Activated T-helper 2 cell treated with anti-CD3 and anti-CD28 coated beads, Interferon-gamma antibody, Interleukin-2, Interleukin-4, amounts not matched to agents 10 μg/mL and 5 μg/mL and 100 μg/mL, durations not matched to agents 14 hours and 24 hours and 36 hours (primary cell): ENCODE measurements around the gene STAT4. TPM values are rescaled to one million over a fixed set of nuclear protein-coding genes. Genes with fewer than 3 reads are reported as not detected.

Experiments
- DNase-seq: peaks from one replicate; pipeline ENCODE4 v3.0.0; 2021; ENCODE audit warnings: low spot score
- H3K27ac Mint-ChIP-seq: one replicate; pipeline ENCODE4 v1.8.0; 2021; ENCODE audit warnings: mixed read lengths
- H3K27me3 Mint-ChIP-seq: one replicate; pipeline ENCODE4 v1.8.0; 2021; ENCODE audit warnings: low read depth, mixed read lengths
- H3K36me3 Mint-ChIP-seq: one replicate; pipeline ENCODE4 v1.8.0; 2021; ENCODE audit warnings: low read depth, mixed read lengths
- H3K4me1 Mint-ChIP-seq: one replicate; pipeline ENCODE4 v1.8.0; 2021; ENCODE audit warnings: low read depth, mixed read lengths
- H3K4me3 Mint-ChIP-seq: one replicate; pipeline ENCODE4 v1.8.0; 2021; ENCODE audit warnings: low read depth, mild to moderate bottlenecking, moderate library complexity, mixed read lengths
- H3K9me3 Mint-ChIP-seq: one replicate; pipeline ENCODE4 v1.8.0; 2021; ENCODE audit warnings: mixed read lengths
- intact Hi-C: fragments of 100-400 bp; cut with micrococcal nuclease; formaldehyde crosslinking; loops from one replicate; pipeline ENCODE4 v1.15.1; 2023
- total RNA-seq: library from RNA; stranded (reverse); gene quantifications from 2 replicates; pipeline ENCODE4 v1.2.3, GENCODE V29; 2022

STAT4 gene
- total RNA-seq, 1 donor from 2014 or later, result 96.9 TPM

- no peaks in the 10 kb centered on the region for H3K9me3 Mint-ChIP-seq
- peak overlapping the region; percentile 69 for H3K27ac Mint-ChIP-seq
- peaks cover 53% of the 10 kb centered on the region for H3K4me1 Mint-ChIP-seq
- H3K4me3 Mint-ChIP-seq, result no peak overlapping the region
- intact Hi-C loops, result no loop called here
- peaks cover 97% of the 10 kb centered on the region for H3K36me3 Mint-ChIP-seq
- no peaks in the 10 kb centered on the region for H3K27me3 Mint-ChIP-seq
- DNase-seq, result no peak
Observed at GRCh38 chr2:190986221-190986953, 164.4 kb downstream of the STAT4 start.

- intact Hi-C loops, result loop anchor here (2.0 kb wide), 2 partner anchors 14 to 50 kb away; no protein-coding TSS in a partner anchor
- Mint-ChIP-seq H3K9me3 (no peaks in the 10 kb centered on the region), H3K4me1 (peaks cover 61% of the 10 kb centered on the region), H3K27me3 (no peaks in the 10 kb centered on the region), H3K27ac (peak overlapping the region; percentile 69), H3K4me3 (no peak overlapping the region), H3K36me3 (peaks cover 97% of the 10 kb centered on the region)
- DNase-seq, result no peak
Observed at GRCh38 chr2:190984595-190984994, 166.2 kb downstream of the STAT4 start.

DNA sequence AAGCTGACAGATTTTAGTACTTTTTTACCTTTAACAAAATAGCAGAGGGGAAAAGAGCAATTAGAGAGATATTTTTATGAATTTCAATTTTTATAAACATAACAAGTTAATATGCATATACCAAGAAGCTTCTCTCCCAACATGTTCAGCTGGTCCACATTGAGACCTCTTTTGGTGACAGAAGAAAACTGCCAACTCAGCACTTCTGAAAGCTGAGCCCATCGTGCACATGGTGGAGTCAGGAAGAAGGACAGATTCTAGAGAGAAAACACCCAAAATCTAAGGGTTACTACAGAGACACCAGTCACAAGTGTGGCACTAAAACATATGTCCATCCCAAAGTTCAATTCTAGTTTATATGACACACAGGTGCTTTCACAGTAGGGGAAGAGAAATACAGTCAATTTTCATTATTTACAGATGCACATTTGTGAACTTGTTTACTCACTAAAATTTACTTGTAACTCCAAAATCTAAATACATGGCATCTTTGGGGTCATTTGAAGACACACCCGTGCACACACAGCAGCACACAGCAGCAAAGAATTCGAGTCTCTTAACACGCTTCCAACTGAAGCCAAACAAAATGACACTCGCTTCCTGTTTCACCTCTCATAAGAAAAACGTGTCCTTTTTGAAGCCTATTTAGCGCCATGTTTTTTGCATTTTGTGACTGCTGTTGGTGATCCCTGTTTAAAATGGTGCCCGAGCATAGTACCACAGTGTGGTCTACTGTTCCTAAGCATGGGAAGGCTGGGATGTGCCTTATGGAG, 168.3 kb downstream of the STAT4 start:
- H3K4me1 Mint-ChIP-seq, result peaks cover 71% of the 10 kb centered on the region
- intact Hi-C loops, result no loop called here
- no peak overlapping the region for H3K4me3 Mint-ChIP-seq

GRCh38 chr2:190981733-190982132, 169.1 kb downstream of the STAT4 start:
- Mint-ChIP-seq H3K36me3 (peaks cover 96% of the 10 kb centered on the region), H3K27ac (peak overlapping the region; percentile 87), H3K27me3 (no peaks in the 10 kb centered on the region), H3K4me3 (no peak overlapping the region), H3K9me3 (no peaks in the 10 kb centered on the region), H3K4me1 (peaks cover 70% of the 10 kb centered on the region)
- DNase-seq, result no peak
- intact Hi-C loops, result no loop called here

More for the DNA sequence above, 168.3 kb downstream of the STAT4 start:
- peaks cover 97% of the 10 kb centered on the region for H3K36me3 Mint-ChIP-seq
- no peaks in the 10 kb centered on the region for H3K9me3 Mint-ChIP-seq
- no peak for DNase-seq
- H3K27me3 Mint-ChIP-seq, result no peaks in the 10 kb centered on the region
- peak overlapping the region; percentile 81 for H3K27ac Mint-ChIP-seq

GRCh38 chr2:190981333-190981732, 169.5 kb downstream of the STAT4 start:
- no peaks in the 10 kb centered on the region for H3K27me3 Mint-ChIP-seq
- H3K9me3 Mint-ChIP-seq, result no peaks in the 10 kb centered on the region
- H3K27ac Mint-ChIP-seq, result peak overlapping the region; percentile 87
- DNase-seq, result no peak
- H3K36me3 Mint-ChIP-seq, result peaks cover 96% of the 10 kb centered on the region
- intact Hi-C loops, result no loop called here
- peaks cover 72% of the 10 kb centered on the region for H3K4me1 Mint-ChIP-seq
- no peak overlapping the region for H3K4me3 Mint-ChIP-seq

DNA sequence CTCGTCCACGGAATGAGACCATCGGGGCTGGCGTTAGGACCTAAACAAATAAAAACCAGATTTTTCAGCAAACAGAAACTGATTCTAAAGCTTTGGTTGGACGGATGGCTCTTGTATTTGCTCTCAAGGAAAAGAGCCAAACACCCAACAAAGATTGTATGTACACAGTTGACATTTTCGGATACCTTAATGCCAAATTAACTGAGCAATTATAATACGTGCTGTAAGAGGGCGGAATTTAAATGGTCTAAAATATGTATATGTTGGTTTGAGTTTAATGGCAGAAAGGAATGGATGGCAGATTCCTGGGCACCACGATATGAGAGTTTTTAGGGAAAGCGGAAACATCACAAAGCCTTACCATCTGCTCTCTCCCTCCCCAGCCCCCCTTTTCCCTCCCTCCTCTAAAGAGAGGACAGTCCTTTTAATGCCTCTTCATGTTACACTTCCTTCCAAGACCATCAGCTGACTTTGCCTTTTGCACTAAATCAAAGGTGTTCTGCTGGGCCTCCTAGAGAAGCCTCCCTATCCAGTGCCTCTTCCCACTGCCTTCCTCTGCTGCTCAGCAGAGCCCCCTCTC, 170.1 kb downstream of the STAT4 start:
- intact Hi-C loops, result no loop called here

DNA sequence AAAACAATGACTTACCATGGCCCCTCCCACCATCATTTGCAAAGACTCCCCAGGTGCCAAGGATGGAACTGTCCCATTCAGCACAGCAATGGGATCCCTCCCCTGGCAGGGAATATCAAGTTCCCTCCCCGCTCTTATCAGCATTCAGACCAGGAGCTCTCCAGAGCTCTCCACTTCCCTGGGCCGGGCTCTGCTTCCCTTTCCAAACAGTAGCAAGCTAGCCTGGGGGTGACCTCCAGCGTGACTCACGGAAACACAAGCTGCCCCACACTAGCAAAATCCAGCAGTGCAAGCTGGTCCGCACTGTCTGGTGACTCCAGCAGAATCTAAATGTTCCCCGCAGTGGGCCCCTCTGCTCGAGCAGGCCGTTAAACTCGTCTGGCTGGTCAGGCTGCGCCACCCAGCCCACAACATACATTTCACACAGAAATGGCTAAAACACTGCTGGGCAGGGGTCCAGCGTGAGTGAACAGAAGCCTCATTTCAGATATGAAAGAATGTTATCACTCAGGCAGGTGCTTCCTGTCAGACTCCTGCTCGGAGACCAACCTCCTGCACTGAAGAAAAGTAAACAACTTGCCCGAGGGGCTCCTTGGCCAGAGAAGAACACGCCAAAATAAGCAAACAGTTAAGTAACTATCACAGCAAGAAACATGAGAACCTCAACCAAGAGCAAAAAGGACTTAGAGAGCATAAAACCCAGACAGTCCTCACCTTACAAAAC, 170.7 kb downstream of the STAT4 start:
- DNase-seq, result no peak
- Mint-ChIP-seq H3K9me3 (no peaks in the 10 kb centered on the region), H3K27me3 (no peaks in the 10 kb centered on the region), H3K36me3 (peaks cover 96% of the 10 kb centered on the region), H3K27ac (peak overlapping the region; percentile 87), H3K4me1 (peaks cover 61% of the 10 kb centered on the region), H3K4me3 (no peak overlapping the region)
- intact Hi-C loops, result no loop called here

More for the DNA sequence above, 170.1 kb downstream of the STAT4 start:
- H3K27me3 Mint-ChIP-seq, result no peaks in the 10 kb centered on the region
- H3K4me1 Mint-ChIP-seq, result peaks cover 67% of the 10 kb centered on the region
- no peak overlapping the region for H3K4me3 Mint-ChIP-seq
- no peak for DNase-seq
- H3K36me3 Mint-ChIP-seq, result peaks cover 96% of the 10 kb centered on the region
- no peaks in the 10 kb centered on the region for H3K9me3 Mint-ChIP-seq
- H3K27ac Mint-ChIP-seq, result peak overlapping the region; percentile 87

Other genes with a start within 250 kb of the STAT4 start
- 135 and 139 TPM in 2 replicates for gene STAT1, start 136.8 kb downstream of the STAT4 start, total RNA-seq
- 7.0 and 12.2 TPM in 2 replicates for gene MYO1B, start 94.4 kb upstream of the STAT4 start, total RNA-seq